MV-4-11 (cell line): ENCODE measurements around the gene PSRC1.
"Not testable (repeated sequence)": the region's sequence is repeated elsewhere in the genome, so short reads cannot be mapped to it uniquely, and the experiment has no call there.

Source experiments
- DNase-seq: peaks from one replicate; lab custom pipeline; 2025; lab: John Stamatoyannopoulos, UW

Gene PSRC1

GRCh38 chr1:109282952-109283747 is at the start of gene PSRC1:
TSS of gene PSRC1 (minus strand) at chr1:109283145.
- peak; percentile 82 for DNase-seq

GRCh38 chr1:109331113-109331512 is 48.2 kb upstream of the PSRC1 start:
- DNase-seq, result no peak

- no peak for DNase-seq
Measured at GRCh38 chr1:109327285-109327684, 44.3 kb upstream of the PSRC1 start.

GRCh38 chr1:109322974-109323373 is 40.0 kb upstream of the PSRC1 start:
- DNase-seq, result no peak

GRCh38 chr1:109319114-109319513 is 36.2 kb upstream of the PSRC1 start:
- DNase-seq, result no peak

GRCh38 chr1:109316506-109316905 is 33.6 kb upstream of the PSRC1 start:
- DNase-seq, result no peak

- DNase-seq, result no peak
Measured at GRCh38 chr1:109315288-109315687, 32.3 kb upstream of the PSRC1 start.

GRCh38 chr1:109314795-109315194 is 31.9 kb upstream of the PSRC1 start:
- DNase-seq, result peak; percentile 64

- DNase-seq, result peak; percentile 56
Measured at GRCh38 chr1:109312978-109313775, 30.2 kb upstream of the PSRC1 start.

GRCh38 chr1:109312246-109312645 is 29.3 kb upstream of the PSRC1 start:
- no peak for DNase-seq

- DNase-seq, result no peak
Measured at GRCh38 chr1:109309347-109309746, 26.4 kb upstream of the PSRC1 start.

GRCh38 chr1:109307274-109308021 is 24.5 kb upstream of the PSRC1 start:
- DNase-seq, result peak; percentile 85

- DNase-seq, result no peak
Measured at GRCh38 chr1:109306832-109307273, 23.9 kb upstream of the PSRC1 start, which contains the start of gene MYBPHL. TSS of gene MYBPHL (minus strand) at chr1:109307011. CDS start at chr1:109306991, 20 bp downstream.

GRCh38 chr1:109305991-109306390 is 23.0 kb upstream of the PSRC1 start:
- not testable (repeated sequence) for DNase-seq

GRCh38 chr1:109304226-109304920 is 21.4 kb upstream of the PSRC1 start:
- no peak for DNase-seq

- no peak for DNase-seq
Measured at GRCh38 chr1:109301874-109302273, 18.9 kb upstream of the PSRC1 start.

GRCh38 chr1:109300650-109301151 is 17.8 kb upstream of the PSRC1 start:
- no peak for DNase-seq

- no peak for DNase-seq
Measured at GRCh38 chr1:109299558-109300343, 16.8 kb upstream of the PSRC1 start.

GRCh38 chr1:109298666-109299557 is 16.0 kb upstream of the PSRC1 start:
- peak; percentile 15 for DNase-seq

GRCh38 chr1:109296782-109297181 is 13.8 kb upstream of the PSRC1 start:
- no peak for DNase-seq
